Psoas muscle (tissue), 8 donors: Measurements from ENCODE around the gene TMEM163. TPM values are rescaled to one million over a fixed set of nuclear protein-coding genes. Genes with fewer than 3 reads are reported as not detected.
"Not testable (repeated sequence)": the region's sequence is repeated elsewhere in the genome, so short reads cannot be mapped to it uniquely, and the experiment has no call there.

Experiments used
- ATAC-seq, 4 donors: fragments of 200-7000 bp; cut with Tn5 transposase; one replicate each; pipeline ENCODE4 v1.9.1; 2020; ENCODE audit warnings: moderate library complexity in 3 of 4, mild to moderate bottlenecking in 2 of 4
- DNase-seq, 2 donors: peaks; one replicate each; pipeline ENCODE4 v3.0.0-alpha.2; 2020
- H3K27ac ChIP-seq: fragments of 200-600 bp; one replicate; pipeline ENCODE4 v1.8.0; 2022
- H3K27me3 ChIP-seq, 3 donors: fragments of 200-600 bp in 1 of 3; one replicate each; pipeline versions ENCODE4 v1.6.1 to v1.8.0; 2013 to 2022; ENCODE audit warnings: low read length in 2 of 3, mild to moderate bottlenecking in 2 of 3, moderate library complexity in 1 of 3; ENCODE audit not compliant: insufficient read depth in 3 of 3
- H3K36me3 ChIP-seq, 2 donors: fragments of 200-600 bp in 1 of 2; one replicate each; pipeline versions ENCODE4 v1.6.1 to v1.8.0; 2013 to 2022; ENCODE audit warnings: low read depth in 1 of 2, mild to moderate bottlenecking in 1 of 2, moderate library complexity in 1 of 2; ENCODE audit not compliant: insufficient read depth in 1 of 2
- H3K4me1 ChIP-seq: fragments of 200-600 bp; one replicate; pipeline ENCODE4 v1.8.0; 2022
- H3K4me3 ChIP-seq: fragments of 200-600 bp; one replicate; pipeline ENCODE4 v1.8.0; 2022; ENCODE audit warnings: mild to moderate bottlenecking
- H3K9me3 ChIP-seq: fragments of 200-600 bp; one replicate; pipeline ENCODE4 v1.8.0; 2022
- CTCF ChIP-seq: fragments of 200-600 bp; IDR thresholded peaks from one replicate; pipeline ENCODE4 v1.8.0; 2022; ENCODE audit warnings: antibody characterized with exemption
- WGBS, 3 donors: extraction: QIAGEN DNeasy Blood & Tissue Kit; methylation state at CpG; one replicate each; pipeline versions ENCODE4 v1.1.6 to v1.1.7; 2013; 5-methylcytosine and 5-hydroxymethylcytosine counted together
- intact Hi-C, 2 donors: fragments of 100-400 bp; cut with DNase I; formaldehyde crosslinking; loops; one replicate each; pipeline versions ENCODE4 v1.11.0 to v1.14.2; 2022
- polyA plus RNA-seq, 3 donors: library from polyadenylated mRNA; stranded (reverse); fragments of 200-250 nt; gene quantifications; one replicate each; pipeline ENCODE4 v1.2.3, GENCODE V29; 2013
- total RNA-seq, 4 donors: library from RNA; stranded (reverse); fragmentation: NEBNext Ultra II Directional in 2 of 4; extraction: Animal tissue kit (Norgen Biotek cat#: 25700) in 2 of 4; gene quantifications; one replicate each; pipeline versions ENCODE4 v1.2.1 to v1.2.4, GENCODE V29; 2021 to 2023
- donor health status: healthy with polysubstance abuse.
- donor health status: DM: no; HTN: no; CAD: no; lungs with moderate emphysema.
- donor health status: Bipolar disorder and iron deficiency.
- donor health status: healthy.
- donor health status: DM: yes; HTN: yes; CAD: no.
- donor health status: DM: no; HTN: no; CAD: no.
- donor health status: DM: no; HTN: no; CAD: no.
- donor health status: DM: yes; HTN: yes; CAD: no.

The TMEM163 gene
- total and polyA plus RNA-seq, 7 donors = 0.17 to 0.52 (median 0.28) TPM; not detected in 1

GRCh38 chr2:134763164-134763710, 44.4 kb upstream of the TMEM163 start:
- no peak for TF ChIP-seq CTCF
- Histone ChIP-seq H3K4me3 (no peak overlapping the region), H3K27ac (no peak overlapping the region), H3K4me1 (no peaks in the 10 kb centered on the region), H3K9me3 (no peaks in the 10 kb centered on the region), H3K36me3 (no peaks in the 10 kb centered on the region), H3K27me3 (no peaks in the 10 kb centered on the region)
- DNase-seq = no peak
- no peak for ATAC-seq
- WGBS, 3 donors = 13 to 28% (median 22%) methylated on average over 4 of the region's 4 CpGs
- intact Hi-C loops = no loop called here

- Histone ChIP-seq H3K36me3 (no peaks in the 10 kb centered on the region), H3K27me3 (no peaks in the 10 kb centered on the region), H3K9me3 (no peaks in the 10 kb centered on the region), H3K4me1 (no peaks in the 10 kb centered on the region), H3K27ac (no peak overlapping the region), H3K4me3 (no peak overlapping the region)
- DNase-seq (no peak), ATAC-seq (no peak)
- no peak for TF ChIP-seq CTCF
- intact Hi-C loops = no loop called here
- 75 to 81% (median 79%) methylated on average over 2 of the region's 2 CpGs for WGBS, 3 donors
Observed at GRCh38 chr2:134762508-134762907, 43.7 kb upstream of the TMEM163 start.

- no peak for ATAC-seq
- H3K27ac ChIP-seq = no peak overlapping the region
Observed at GRCh38 chr2:134760385-134760784, 41.6 kb upstream of the TMEM163 start.

GRCh38 chr2:134758633-134759032, 39.8 kb upstream of the TMEM163 start:
- 53 to 68% (median 65%) methylated on average over 1 of the region's 1 CpG for WGBS, 3 donors
- H3K27ac ChIP-seq = no peak overlapping the region
- H3K4me1 ChIP-seq = no peaks in the 10 kb centered on the region
- no peak for ATAC-seq
- TF ChIP-seq CTCF = no peak
- intact Hi-C loops = no loop called here
- DNase-seq = no peak
- no peaks in the 10 kb centered on the region for H3K9me3 ChIP-seq
- no peaks in the 10 kb centered on the region for H3K27me3 ChIP-seq
- no peak overlapping the region for H3K4me3 ChIP-seq
- H3K36me3 ChIP-seq = no peaks in the 10 kb centered on the region

More at GRCh38 chr2:134760385-134760784, 41.6 kb upstream of the TMEM163 start:
- intact Hi-C loops = no loop called here
- Histone ChIP-seq H3K9me3 (no peaks in the 10 kb centered on the region), H3K27me3 (no peaks in the 10 kb centered on the region), H3K4me3 (no peak overlapping the region), H3K4me1 (no peaks in the 10 kb centered on the region), H3K36me3 (no peaks in the 10 kb centered on the region)
- TF ChIP-seq CTCF = no peak
- DNase-seq = no peak

- DNase-seq, ATAC-seq: not testable (repeated sequence)
Observed at GRCh38 chr2:134751981-134752380, 33.2 kb upstream of the TMEM163 start.

More at GRCh38 chr2:134751981-134752380, 33.2 kb upstream of the TMEM163 start:
- H3K4me1 ChIP-seq, intact Hi-C loops, H3K4me3 ChIP-seq, H3K36me3 ChIP-seq, H3K27me3 ChIP-seq, H3K27ac ChIP-seq, H3K9me3 ChIP-seq: not testable (repeated sequence)
- 42 to 48% (median 44%) methylated on average over 8 of the region's 8 CpGs for WGBS, 3 donors
